ENCODE data around the gene SQOR.
"Not testable (repeated sequence)": the region's sequence is repeated elsewhere in the genome, so short reads cannot be mapped to it uniquely, and the experiment has no call there.

The SQOR gene

GRCh38 chr15:45635191-45635638, 386 bp downstream of the SQOR start:
- DNase-seq: peak; percentile 72

- no peak for DNase-seq
Observed at GRCh38 chr15:45635763-45636292, 999 bp downstream of the SQOR start.

GRCh38 chr15:45637141-45637540, 2.3 kb downstream of the SQOR start:
- no peak for DNase-seq

DNA sequence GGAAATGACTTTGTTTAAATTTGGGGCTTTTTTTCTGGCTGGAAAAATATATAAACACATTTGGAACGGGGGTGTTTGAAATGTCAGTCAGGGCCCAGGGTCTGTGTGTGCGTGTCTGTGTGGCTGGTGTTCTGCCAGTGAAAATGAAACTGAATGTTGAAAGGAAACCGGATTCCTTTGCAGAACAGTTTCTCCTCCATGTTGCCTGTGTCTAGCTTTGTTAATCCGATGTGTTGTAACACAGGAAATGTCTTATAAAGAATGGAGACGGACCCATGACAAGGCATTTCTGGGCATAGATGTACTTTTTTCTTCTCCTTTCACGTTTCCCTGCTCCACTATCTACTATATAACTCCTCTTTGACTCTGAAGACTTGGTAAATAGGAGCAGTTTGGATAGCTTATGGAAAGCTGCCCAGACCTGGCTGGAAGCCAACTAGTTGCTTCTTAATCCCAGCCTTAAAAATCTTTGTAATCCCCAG, 2.8 kb downstream of the SQOR start:
- DNase-seq: peak; percentile 37

- DNase-seq: no peak
Observed at GRCh38 chr15:45640616-45641015, 5.8 kb downstream of the SQOR start.

- no peak for DNase-seq
Observed at GRCh38 chr15:45641374-45641781, 6.5 kb downstream of the SQOR start.

DNA sequence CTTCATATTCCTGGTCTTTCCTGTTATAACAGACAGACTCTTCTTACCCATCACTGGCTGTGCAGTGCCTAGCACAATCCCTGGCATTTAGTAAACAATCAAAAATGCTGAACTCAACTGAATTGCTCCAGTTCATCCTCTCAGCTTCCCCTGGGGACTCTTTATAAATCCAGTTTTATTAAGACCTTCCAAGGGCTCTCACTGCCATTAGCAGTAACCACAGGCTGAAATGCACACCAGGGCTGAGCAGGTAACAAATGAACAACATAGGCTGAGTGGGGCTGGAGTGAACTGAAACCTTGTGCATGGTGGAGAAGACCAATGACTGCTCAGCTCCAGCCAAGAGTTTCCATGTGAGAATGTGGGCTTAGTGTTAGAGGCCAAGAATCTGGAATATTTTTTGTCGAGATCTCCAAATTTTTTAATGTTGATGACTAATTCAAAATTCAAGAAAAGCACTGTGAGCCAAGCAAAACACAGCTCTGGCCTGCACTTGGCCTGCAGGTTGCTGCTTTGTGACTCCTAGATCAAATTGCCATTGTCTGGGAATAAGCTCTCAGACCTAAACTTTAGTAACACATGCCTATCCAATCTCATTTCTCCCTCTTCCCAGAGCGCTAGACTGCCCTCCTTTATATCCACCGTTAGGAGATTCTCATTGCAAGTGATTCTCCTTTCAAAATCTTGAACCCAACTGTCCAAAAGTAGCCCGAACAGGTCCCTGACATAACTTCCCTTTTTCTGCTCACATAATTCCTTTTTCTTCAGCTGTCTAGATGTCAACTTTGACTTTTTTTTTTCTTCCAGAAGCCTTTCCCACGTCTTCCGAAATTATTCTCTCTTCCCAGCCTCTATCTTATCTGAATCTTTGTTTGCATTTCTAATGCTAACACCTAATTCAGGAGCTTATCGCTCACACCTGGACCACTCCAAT, 7.4 kb downstream of the SQOR start:
- DNase-seq: no peak

DNA sequence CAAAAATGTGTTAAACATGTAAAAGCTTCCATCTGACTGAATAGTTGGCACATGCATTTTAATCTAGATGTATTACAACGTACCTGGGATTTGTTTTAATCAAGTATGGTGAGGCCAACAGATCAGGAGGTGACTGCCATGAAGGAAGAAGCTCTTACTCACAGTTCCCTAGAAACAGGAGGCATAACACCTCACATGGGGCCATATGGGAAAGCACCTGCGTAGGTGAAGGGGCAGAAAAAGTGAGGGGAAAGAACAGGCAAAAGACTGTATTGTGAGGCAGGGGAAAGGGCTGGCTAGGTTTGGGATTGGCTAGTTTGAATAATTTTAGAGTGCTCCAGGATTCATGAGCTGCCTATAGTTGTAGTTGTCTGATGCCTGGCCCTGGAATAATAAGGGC, 9.6 kb downstream of the SQOR start:
- DNase-seq: no peak

GRCh38 chr15:45645026-45645980, 10.5 kb downstream of the SQOR start:
- no peak for DNase-seq

- DNase-seq: no peak
Observed at GRCh38 chr15:45646220-45646619, 11.4 kb downstream of the SQOR start.

- no peak for DNase-seq
Observed at GRCh38 chr15:45647828-45648227, 13.0 kb downstream of the SQOR start.

DNA sequence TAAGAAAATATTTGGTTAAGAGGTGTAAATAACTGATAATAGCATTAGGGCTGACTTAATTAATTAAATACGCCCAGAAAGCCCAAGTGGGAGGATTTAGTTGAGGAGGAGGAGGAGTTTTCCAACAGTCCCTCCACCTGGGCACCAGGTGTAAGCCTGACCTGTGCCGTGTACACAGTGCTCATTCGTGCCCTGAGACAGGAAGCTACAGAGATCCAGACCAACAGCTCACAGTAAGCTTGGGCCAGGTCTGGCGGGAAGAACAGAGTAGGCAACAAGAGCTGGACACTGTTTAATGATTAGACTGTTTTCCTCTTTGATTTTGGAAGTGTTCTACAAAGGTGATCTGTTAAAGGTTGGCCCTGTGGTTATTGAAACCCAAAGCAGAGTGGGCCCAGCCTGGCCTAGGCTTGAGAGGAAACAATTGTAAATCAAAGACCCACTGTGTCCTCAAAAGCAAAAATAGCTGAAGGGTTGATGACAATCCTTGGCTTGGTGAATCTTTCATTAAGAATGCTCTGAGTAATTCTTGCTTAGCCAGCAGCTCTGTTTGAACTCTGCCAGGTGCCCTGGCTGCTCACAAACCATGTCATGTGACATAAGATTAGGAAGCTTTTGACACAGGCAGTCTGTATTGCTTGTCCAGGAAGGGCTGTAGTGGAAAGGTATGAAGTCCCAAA, 13.8 kb downstream of the SQOR start:
- no peak for DNase-seq

DNA sequence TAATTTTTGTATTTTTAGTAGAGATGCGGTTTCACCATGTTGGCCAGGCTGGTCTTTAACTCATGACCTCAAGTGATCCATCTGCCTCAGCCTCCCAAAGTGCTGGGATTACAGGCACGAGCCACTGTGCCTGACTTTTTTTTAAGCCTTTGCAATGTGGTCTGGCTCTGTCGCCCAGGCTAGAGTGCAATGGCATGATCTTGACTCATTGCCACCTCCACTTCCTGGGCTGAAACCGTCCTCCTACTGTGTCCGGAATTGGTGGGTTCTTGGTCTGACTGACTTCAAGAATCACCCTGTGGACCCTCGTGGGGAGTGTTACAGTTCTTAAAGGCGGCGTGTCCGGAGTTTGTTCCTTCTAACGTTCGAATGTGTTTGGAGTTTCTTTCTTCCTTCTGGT, 15.2 kb downstream of the SQOR start:
- DNase-seq: not testable (repeated sequence)

- DNase-seq: no peak
Observed at GRCh38 chr15:45650889-45651525, 16.2 kb downstream of the SQOR start.

- DNase-seq: no peak
Observed at GRCh38 chr15:45653702-45654424, 19.0 kb downstream of the SQOR start.

DNA sequence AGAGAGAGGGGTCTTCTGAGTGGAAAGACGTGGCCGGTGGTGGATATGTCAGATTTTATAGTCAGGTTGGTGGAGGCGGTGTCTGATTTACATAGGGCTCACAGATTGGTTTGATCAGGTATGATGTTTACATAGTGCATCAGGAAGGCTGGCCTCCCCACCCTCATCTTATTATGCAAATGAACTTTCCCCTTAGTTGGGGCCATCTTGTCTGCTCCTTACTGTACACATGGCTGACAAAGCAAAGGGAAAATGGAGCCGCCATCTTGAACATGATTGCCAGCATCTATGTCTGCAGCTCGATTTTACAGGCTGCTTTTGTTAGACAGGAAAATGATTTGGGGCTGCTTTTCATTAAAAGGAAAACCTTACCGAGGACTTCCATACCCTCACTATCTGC, 19.9 kb downstream of the SQOR start:
- DNase-seq: no peak

DNA sequence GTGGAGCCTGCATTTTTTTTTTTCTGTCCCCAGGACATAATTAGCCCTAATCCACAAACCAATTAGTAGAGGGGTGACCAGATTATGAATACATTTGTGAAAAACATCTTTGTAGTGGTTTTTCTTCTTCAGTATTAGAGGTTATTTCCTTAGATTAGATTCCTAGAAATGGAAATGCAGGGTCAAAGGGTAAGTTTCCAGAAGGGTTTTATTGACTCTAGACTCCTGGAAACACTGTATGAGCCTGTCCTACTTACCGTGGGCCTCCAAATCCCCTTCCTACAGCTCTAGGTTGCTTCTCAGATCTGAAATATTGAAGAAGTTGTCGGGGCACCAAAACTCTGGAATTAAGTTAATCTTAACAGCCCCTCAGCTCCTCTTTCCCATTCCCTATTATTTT, 22.4 kb downstream of the SQOR start:
- DNase-seq: no peak

DNA sequence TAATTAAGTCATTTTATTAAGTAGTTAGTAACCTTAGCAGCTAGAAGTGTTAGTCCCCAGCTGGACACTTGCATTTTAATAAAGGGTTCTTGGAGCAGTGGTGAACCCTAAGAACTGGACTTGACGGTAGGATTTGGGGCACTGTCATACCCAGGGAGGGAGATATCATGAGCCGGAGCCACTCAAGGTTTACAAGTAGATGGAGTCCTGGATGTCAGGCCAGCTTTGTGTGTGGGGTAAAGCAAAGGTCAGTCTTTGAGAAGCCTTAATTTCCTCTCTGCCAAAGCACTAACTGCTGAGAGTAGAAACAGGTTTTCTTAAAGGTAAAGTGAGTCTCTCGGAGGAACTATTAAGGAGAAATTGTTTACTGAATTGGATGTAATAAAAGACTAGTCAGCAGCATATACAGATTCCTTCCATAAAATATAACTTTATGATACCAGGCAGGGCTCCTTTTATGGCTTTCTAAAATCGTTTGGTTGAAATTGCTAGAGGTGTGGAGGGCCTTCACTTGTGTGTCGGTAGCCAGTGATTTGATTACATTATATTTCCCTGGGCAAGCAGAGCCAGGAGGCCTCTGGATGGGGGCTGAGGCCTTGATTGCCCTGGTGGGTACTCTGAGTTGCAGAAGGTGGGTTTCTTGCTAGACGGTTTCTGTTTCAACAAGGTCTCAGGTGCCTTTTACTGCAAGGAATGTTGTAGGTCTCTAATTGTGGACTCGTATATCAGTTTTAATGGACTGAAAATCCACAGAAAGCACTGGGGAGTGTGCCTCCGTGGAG, 23.1 kb downstream of the SQOR start:
- no peak for DNase-seq

DNA sequence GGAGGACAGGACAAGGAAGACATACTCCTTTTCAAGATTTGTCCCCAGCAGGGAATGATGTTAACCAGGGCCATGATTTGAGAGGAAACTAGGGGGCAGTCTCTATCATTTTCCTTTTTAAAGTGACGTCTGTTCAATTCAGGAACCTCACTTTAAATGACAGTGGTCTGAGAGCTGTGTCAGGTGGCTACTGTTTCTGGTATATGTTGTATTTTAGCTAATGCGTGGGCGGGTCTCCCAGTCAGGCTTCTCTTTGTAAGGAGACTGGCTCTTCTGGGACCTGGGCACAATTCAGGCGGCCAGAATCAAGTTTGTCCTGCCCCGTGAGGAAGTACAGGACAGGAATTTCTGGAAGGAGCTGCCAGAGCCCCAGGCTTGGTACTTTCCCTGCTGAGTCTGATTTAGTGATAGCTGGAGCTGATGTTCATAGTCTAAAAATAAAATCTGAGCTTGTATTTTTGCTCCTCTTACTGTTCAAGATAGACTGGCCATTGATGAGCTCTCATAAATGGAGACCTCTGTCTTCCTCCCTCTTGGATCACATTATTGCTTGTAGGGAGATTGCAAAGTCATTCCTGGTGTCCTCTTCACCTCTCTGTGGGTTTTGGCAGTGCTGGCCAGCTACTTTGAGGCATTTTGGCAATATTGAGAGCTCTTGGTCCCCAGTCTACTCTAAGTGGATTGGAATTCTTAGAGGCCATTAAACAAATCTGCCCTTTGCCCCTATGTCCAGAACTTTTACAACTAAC, 25.6 kb downstream of the SQOR start:
- no peak for DNase-seq

DNA sequence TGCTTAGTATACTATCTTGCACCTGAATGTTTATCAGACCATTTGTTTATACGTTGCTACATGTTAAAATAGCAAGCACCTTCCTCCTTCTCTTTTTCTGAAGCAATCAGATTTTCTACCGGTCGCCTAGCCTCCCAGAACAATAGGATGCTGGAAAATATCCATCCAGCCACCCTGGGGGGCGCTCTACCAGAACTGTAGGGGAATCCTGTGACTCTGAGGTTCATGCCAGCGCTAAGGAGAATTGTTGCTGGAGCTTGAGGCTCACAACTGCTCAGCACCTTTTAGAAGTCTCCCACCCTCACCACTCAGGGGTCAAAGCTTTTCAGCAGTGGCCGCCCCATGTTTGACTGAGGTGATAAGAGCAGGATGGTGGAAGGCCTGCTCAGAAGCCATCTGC, 27.5 kb downstream of the SQOR start:
- DNase-seq: no peak
